Activated T-cell treated with anti-CD3 and anti-CD28 coated beads, Interleukin-2, amount 50 U/mL, for 24 hours (primary cell): ENCODE results near the gene ARMC5.

Source experiments
- DNase-seq: peaks from one replicate; pipeline ENCODE4 v3.0.0-alpha.2; 2020
- H3K27ac Mint-ChIP-seq: 2 replicates; pipeline ENCODE4 v1.8.0; 2020; ENCODE audit warnings: mild to moderate bottlenecking, mixed read lengths
- H3K27me3 Mint-ChIP-seq: 2 replicates; pipeline ENCODE4 v1.8.0; 2020; ENCODE audit warnings: mixed read lengths
- H3K36me3 Mint-ChIP-seq: 2 replicates; pipeline ENCODE4 v1.8.0; 2020; ENCODE audit warnings: low read depth, mixed read lengths
- H3K4me1 Mint-ChIP-seq: 2 replicates; pipeline ENCODE4 v1.8.0; 2020; ENCODE audit warnings: low read depth, mixed read lengths
- H3K4me3 Mint-ChIP-seq: 2 replicates; pipeline ENCODE4 v1.8.0; 2020; ENCODE audit warnings: mild to moderate bottlenecking, moderate library complexity, mixed read lengths
- H3K9me3 Mint-ChIP-seq: 2 replicates; pipeline ENCODE4 v1.8.0; 2020; ENCODE audit warnings: mixed read lengths

Gene ARMC5

DNA sequence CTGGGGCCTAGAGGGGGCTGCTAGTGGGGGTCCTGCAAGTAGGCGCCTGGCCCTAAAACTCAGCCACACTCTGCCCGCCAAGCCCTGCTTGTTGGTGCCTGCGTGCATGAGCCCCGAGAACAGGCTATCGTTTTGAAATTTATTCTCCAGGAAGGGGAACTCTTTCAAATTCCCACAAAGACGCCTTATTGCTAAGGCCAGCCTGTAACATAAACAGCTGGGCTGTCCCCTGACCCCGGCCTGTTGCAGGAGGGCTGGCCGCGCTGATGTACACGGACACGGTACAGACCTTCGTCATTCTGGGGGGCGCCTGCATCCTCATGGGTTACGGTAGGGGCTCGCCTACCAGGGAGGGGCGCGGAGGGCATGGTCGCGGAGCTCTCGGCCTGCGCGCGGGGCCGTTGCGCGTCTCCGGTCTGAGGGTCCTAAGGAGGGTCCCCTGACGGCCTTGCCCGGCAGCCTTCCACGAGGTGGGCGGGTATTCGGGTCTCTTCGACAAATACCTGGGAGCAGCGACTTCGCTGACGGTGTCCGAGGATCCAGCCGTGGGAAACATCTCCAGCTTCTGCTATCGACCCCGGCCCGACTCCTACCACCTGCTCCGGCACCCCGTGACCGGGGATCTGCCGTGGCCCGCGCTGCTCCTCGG, 27.9 kb downstream of the ARMC5 start:
- Mint-ChIP-seq H3K27ac (peak overlapping the region; percentile 55), H3K36me3 (peaks cover 22% of the 10 kb centered on the region), H3K4me1 (peaks cover 11% of the 10 kb centered on the region), H3K27me3 (no peaks in the 10 kb centered on the region), H3K9me3 (no peaks in the 10 kb centered on the region), H3K4me3 (peak overlapping the region; percentile 81)
- no peak for DNase-seq

DNA sequence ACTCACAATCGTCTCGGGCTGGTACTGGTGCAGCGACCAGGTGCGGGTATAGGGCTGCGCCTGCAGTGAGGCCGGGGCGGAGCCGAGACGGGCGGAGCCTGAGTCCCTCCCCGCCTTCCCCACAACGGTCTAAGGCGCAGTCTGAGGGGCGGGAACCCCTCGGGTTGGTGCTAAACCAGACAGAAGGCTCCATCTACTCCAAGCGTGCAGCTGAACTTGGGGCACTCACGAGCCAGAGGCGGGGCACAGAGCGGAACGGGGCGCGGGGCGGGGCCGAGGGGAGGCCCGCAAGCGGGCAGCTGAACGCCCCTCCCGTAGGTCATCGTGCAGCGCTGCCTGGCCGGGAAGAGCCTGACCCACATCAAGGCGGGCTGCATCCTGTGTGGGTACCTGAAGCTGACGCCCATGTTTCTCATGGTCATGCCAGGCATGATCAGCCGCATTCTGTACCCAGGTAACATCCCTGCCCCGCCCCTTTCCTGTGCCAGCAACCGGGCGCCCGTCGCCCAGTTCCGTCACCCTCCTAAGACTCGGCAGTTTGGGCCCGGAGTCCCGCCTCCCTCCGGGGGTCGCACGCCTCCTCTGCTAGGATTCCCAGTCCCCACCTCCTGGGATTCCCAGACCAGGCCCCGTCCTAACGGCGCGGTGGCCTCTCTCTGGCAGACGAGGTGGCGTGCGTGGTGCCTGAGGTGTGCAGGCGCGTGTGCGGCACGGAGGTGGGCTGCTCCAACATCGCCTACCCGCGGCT, 28.6 kb downstream of the ARMC5 start:
- Mint-ChIP-seq H3K27me3 (no peaks in the 10 kb centered on the region), H3K4me3 (peak overlapping the region; percentile 81), H3K36me3 (peaks cover 29% of the 10 kb centered on the region), H3K27ac (peak overlapping the region; percentile 55), H3K9me3 (no peaks in the 10 kb centered on the region), H3K4me1 (peaks cover 11% of the 10 kb centered on the region)
- DNase-seq = peak; percentile 80

- peaks cover 11% of the 10 kb centered on the region for H3K4me1 Mint-ChIP-seq
- no peaks in the 10 kb centered on the region for H3K27me3 Mint-ChIP-seq
- peaks cover 37% of the 10 kb centered on the region for H3K36me3 Mint-ChIP-seq
- no peak for DNase-seq
- H3K4me3 Mint-ChIP-seq = peak overlapping the region; percentile 81
- no peaks in the 10 kb centered on the region for H3K9me3 Mint-ChIP-seq
- no peak overlapping the region for H3K27ac Mint-ChIP-seq
Observed at GRCh38 chr16:31488468-31489297, 29.4 kb downstream of the ARMC5 start.

DNA sequence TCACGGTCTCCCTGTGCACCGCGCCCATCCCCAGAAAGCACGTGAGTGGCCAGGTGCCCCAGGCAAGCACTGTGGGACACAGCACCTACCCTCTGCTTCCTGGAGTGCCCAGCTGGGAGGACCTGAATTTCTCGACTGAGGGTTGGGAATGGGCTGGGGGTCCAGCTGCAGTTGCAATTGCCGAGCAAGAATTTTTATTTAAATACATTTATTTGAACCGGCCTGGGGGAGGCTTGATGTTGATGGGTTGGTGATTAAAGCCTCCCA, 29.9 kb downstream of the ARMC5 start:
- Mint-ChIP-seq H3K4me1 (peaks cover 11% of the 10 kb centered on the region), H3K9me3 (no peaks in the 10 kb centered on the region), H3K27ac (no peak overlapping the region), H3K4me3 (no peak overlapping the region), H3K27me3 (no peaks in the 10 kb centered on the region), H3K36me3 (peaks cover 40% of the 10 kb centered on the region)
- DNase-seq = no peak

DNA sequence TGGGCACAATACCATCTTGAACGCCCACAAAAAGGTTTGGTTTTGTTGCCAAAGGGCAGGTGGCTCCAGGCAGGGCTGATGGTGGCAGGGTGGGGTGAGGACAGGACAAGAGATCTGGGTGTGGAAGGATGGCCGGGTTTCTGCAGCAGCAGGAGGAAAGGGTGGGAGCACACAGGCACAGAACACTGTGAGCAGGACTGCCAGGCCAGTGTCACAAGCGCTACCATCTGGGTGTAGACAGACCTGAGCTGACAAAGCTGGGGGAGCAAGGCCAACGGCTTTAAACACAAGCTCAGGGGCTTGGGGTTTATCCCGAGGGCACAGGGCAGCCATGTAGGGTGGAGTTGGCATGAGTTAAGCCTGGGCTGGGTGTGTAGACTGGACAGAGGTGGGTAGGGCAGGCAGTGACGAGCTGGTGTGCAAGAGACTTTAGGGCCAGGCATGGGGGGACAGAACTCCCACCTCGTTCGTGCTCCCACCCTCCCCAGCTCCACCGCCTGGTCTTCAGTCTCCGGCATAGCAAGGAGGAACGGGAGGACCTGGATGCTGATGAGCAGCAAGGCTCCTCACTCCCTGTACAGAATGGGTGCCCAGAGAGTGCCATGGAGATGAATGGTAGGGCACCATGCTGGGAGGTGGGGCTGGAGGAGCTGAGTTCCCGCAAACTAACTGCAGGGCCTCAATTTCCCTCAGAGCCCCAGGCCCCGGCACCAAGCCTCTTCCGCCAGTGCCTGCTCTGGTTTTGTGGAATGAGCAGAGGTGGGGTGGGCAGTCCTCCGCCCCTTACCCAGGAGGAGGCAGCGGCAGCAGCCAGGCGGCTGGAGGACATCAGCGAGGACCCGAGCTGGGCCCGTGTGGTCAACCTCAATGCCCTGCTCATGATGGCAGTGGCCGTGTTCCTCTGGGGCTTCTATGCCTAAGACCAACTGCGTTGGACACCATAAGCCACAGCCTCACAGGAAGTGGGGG, 30.6 kb downstream of the ARMC5 start:
- no peak overlapping the region for H3K27ac Mint-ChIP-seq
- peaks cover 11% of the 10 kb centered on the region for H3K4me1 Mint-ChIP-seq
- DNase-seq = no peak
- H3K27me3 Mint-ChIP-seq = no peaks in the 10 kb centered on the region
- H3K9me3 Mint-ChIP-seq = no peaks in the 10 kb centered on the region
- H3K36me3 Mint-ChIP-seq = peaks cover 43% of the 10 kb centered on the region
- H3K4me3 Mint-ChIP-seq = no peak overlapping the region

DNA sequence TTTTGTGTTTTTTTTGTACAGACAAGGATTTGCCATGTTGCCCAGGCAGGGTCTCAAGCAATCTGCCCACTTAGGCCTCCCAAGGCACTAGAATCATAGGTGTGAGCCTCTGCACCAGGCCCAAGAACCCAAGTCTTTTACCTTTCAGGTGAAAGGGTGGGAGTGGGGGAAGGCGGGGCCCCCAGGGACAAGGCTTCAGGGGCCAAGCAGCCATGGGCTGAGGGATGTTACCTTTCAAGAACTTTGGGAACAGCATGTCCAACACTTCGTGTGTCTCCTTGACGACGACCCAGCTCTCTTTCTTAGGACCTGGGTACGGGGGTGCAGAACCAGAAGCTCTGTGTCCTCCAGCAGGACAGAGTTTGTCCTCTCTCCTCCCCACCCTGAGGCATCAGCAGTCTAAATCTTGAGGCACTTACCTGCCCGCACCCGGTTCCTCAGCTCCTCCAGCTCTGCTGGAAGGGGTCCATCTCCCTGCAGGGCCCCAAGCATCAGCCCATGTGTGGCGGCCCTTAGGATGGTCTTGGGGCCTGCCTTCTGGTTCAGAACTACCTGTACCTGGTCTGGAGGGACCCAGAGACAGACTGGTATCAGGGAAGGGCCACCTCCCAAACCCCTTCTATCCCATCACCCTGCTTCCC, 32.6 kb downstream of the ARMC5 start:
- no peaks in the 10 kb centered on the region for H3K9me3 Mint-ChIP-seq
- H3K27ac Mint-ChIP-seq = no peak overlapping the region
- no peak overlapping the region for H3K4me3 Mint-ChIP-seq
- DNase-seq = no peak
- peaks cover 60% of the 10 kb centered on the region for H3K36me3 Mint-ChIP-seq
- H3K27me3 Mint-ChIP-seq = no peaks in the 10 kb centered on the region
- peaks cover 11% of the 10 kb centered on the region for H3K4me1 Mint-ChIP-seq

DNA sequence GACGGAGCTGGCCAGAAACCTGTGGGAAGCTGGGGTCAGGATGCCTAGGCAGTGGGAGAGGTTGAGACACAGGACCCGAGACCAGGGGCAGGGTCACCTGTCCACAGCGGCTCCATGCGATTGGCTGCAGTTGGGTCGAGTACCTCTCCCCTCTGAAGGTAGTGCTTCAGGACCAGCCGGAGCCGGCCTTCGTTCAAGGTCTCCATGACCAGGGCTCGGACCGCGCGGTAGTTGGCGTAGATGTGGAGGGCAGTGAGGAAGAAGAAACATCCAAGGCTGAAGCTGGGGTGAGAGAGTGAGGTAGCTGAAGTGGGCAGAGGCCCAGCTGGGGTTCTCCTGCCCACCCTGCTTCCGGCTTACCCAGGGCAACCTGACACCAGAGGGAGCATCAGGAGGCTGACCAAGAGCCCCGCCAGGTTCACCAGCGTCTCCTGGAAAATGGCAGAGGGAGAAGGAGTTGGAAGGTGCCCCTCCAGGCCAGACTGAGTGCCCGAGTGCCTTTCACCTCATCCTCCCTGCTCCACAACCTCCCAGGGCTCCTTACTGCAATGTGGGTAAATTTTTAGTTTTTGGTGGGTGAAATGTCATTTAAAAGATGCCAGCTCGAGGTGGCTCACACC, 34.3 kb downstream of the ARMC5 start:
- Mint-ChIP-seq H3K36me3 (peaks cover 78% of the 10 kb centered on the region), H3K27me3 (no peaks in the 10 kb centered on the region), H3K4me3 (no peak overlapping the region), H3K27ac (no peak overlapping the region), H3K9me3 (no peaks in the 10 kb centered on the region), H3K4me1 (no peaks in the 10 kb centered on the region)
- no peak for DNase-seq

GRCh38 chr16:31496670-31497069, 37.4 kb downstream of the ARMC5 start:
- DNase-seq = no peak
- Mint-ChIP-seq H3K4me3 (no peak overlapping the region), H3K4me1 (no peaks in the 10 kb centered on the region), H3K27me3 (no peaks in the 10 kb centered on the region), H3K27ac (no peak overlapping the region), H3K9me3 (no peaks in the 10 kb centered on the region), H3K36me3 (peaks cover 82% of the 10 kb centered on the region)

DNA sequence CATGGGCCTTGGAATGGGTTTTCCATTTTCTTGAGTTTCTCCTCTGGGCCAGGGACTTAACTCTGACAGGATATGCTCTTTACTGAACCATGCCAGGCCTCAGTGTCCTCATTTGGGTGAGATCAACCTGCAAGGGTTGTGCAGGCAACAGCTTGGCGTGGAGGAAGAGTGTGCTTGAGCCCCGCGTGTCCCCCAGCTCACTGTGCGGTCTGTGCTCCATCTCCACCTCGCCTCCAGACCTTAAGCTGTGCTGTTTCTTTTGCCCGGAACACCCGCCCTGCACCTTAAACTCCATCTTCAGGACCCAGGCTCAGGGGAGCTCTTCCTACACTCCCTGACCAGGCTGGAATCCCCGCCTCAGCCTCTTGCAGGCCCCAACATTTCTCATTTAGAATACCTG, 39.2 kb downstream of the ARMC5 start:
- H3K4me3 Mint-ChIP-seq = no peak overlapping the region
- no peaks in the 10 kb centered on the region for H3K9me3 Mint-ChIP-seq
- no peak overlapping the region for H3K27ac Mint-ChIP-seq
- peaks cover 4% of the 10 kb centered on the region for H3K4me1 Mint-ChIP-seq
- DNase-seq = no peak
- no peaks in the 10 kb centered on the region for H3K27me3 Mint-ChIP-seq
- peaks cover 64% of the 10 kb centered on the region for H3K36me3 Mint-ChIP-seq

DNA sequence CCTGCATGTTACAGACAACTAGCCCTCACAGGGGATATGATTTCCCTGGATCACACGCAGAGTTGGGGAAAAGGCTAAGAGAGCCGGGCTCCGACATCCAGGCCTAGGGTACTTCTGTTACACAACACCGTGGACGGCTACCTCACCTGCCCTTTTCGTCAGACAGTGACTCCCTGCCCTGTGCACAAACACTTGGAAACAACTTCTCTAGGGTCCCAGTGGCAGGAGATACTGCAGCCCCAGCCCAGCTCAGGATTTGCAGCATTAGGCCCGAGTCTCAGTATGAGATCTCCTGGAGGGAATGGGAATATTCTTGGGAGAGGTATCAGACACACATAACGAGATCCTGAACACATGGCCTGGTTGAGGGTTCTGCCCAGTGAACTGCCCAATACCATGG, 40.6 kb downstream of the ARMC5 start:
- Mint-ChIP-seq H3K4me3 (no peak overlapping the region), H3K9me3 (no peaks in the 10 kb centered on the region), H3K36me3 (peaks cover 63% of the 10 kb centered on the region), H3K27me3 (no peaks in the 10 kb centered on the region), H3K27ac (no peak overlapping the region), H3K4me1 (peaks cover 12% of the 10 kb centered on the region)
- no peak for DNase-seq

GRCh38 chr16:31501226-31501965, 42.1 kb downstream of the ARMC5 start:
- no peak overlapping the region for H3K4me3 Mint-ChIP-seq
- no peaks in the 10 kb centered on the region for H3K9me3 Mint-ChIP-seq
- no peak overlapping the region for H3K27ac Mint-ChIP-seq
- peaks cover 26% of the 10 kb centered on the region for H3K4me1 Mint-ChIP-seq
- no peak for DNase-seq
- no peaks in the 10 kb centered on the region for H3K27me3 Mint-ChIP-seq
- peaks cover 61% of the 10 kb centered on the region for H3K36me3 Mint-ChIP-seq

DNA sequence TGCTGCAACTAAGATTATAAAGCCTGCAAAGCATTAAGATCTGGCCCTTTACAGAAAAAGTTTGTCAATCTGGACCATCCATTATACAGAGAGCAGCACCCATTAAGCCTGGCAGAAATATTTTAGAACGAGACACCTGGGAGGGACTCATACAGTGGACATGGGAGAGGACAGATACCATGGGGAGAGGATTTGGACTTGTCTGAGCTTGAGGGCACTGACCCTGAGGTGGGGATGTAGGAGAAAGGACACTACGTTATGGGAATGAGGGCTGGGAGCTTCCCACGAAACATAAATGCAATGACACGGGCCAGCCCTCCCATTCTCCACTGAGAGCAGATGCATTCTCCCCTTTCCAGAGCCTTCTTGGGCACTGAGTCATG, 42.7 kb downstream of the ARMC5 start:
- H3K27me3 Mint-ChIP-seq = no peaks in the 10 kb centered on the region
- no peak for DNase-seq
- peaks cover 32% of the 10 kb centered on the region for H3K4me1 Mint-ChIP-seq
- H3K4me3 Mint-ChIP-seq = no peak overlapping the region
- no peak overlapping the region for H3K27ac Mint-ChIP-seq
- no peaks in the 10 kb centered on the region for H3K9me3 Mint-ChIP-seq
- peaks cover 59% of the 10 kb centered on the region for H3K36me3 Mint-ChIP-seq

DNA sequence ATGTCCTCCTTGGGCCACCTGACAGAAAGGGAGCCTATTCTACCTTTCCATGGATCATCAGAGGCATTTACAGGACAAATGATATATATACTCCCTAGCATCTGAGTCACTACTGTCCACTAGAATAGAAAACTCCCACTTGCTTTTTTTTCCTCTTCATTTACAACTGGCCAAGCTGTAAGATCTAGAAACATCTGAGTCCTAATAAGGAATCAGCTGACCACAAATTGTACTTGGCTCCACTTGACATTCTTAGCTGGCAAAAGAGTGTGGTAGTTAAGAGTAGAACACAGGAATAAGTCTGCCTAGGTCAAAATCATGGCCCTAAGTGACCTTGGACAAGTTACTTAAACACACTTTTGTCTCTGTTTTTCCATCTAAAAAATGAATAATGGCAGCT, 43.7 kb downstream of the ARMC5 start:
- Mint-ChIP-seq H3K4me1 (peaks cover 38% of the 10 kb centered on the region), H3K36me3 (peaks cover 59% of the 10 kb centered on the region), H3K27me3 (no peaks in the 10 kb centered on the region), H3K4me3 (no peak overlapping the region), H3K27ac (no peak overlapping the region), H3K9me3 (no peaks in the 10 kb centered on the region)
- DNase-seq = no peak
